ENCODE measurements around the gene ZNF616. TPM values are rescaled to one million over a fixed set of nuclear protein-coding genes. Genes with fewer than 3 reads are reported as not detected.

Gene ZNF616
- total RNA-seq (11.3 and 12.4 TPM in 2 replicates), polyA plus RNA-seq (5.5 and 6.8 TPM in 2 replicates), polyA minus RNA-seq (ENCODE audit: low replicate concordance) (2.1 and 3.8 TPM in 2 replicates)
- 5.5 and 8.2 TPM in 2 replicates for polyA plus RNA-seq (2012)

GRCh38 chr19:52139252-52140031 lies at the start of gene ZNF616:
ZNF616 (minus strand) TSS chr19:52139938; CDS start chr19:52130512, 9,426 bp downstream.
- Histone ChIP-seq H2AFZ (ENCODE audit: low read length) (peak within 1 kb of the TSS; percentile 97), H3K4me2 (ENCODE audit: extremely low read depth, insufficient read depth, low read length) (peak within 1 kb of the TSS; percentile 87), H3K79me2 (ENCODE audit: control insufficient read depth, insufficient read depth, low read length) (peaks cover 19% of the 10 kb centered on the region), H3K27ac (ENCODE audit: insufficient read depth, low read length) (peak within 1 kb of the TSS; percentile 88), H3K4me1 (ENCODE audit: control insufficient read depth, extremely low read depth, insufficient read depth, low read length) (peaks cover 4% of the 10 kb centered on the region), H3K9me3 (ENCODE audit: control insufficient read depth, insufficient read depth, low read depth, low read length) (no peaks in the 10 kb centered on the region), H3K9ac (ENCODE audit: insufficient read depth, low read length) (peak within 1 kb of the TSS; percentile 83), H3K4me3 (replicated peaks in 1 of 4; ENCODE audit: control extremely low read depth in 1 of 4, insufficient read depth in 1 of 4, low read depth in 3 of 4, low read length in 4 of 4) (peak within 1 kb of the TSS; percentile 56 to 100 (median 91)), H3K36me3 (ENCODE audit: control insufficient read depth, insufficient read depth, low read length) (no peaks in the 10 kb centered on the region), H4K20me1 (ENCODE audit: control insufficient read depth, extremely low read depth, insufficient read depth, low read length) (no peaks in the 10 kb centered on the region), H3K27me3 (ENCODE audit: control insufficient read depth, insufficient read depth, low read length) (no peaks in the 10 kb centered on the region)
- TF ChIP-seq CTCF (conservative IDR thresholded peaks at IDR 0.05 in 1 of 2, IDR thresholded peaks at IDR 0.05 in 1 of 2; ENCODE audit: low read depth in 1 of 2, low read length in 2 of 2) = peak; percentile 62 to 65
- no peak for TF ChIP-seq EZH2 (IDR thresholded peaks at IDR 0.05; ENCODE audit: low read length, missing control alignments)
- DNase-seq (ENCODE audit: low read depth in 2 of 2) = peak; percentile 90 to 94

- Histone ChIP-seq H3K79me2 (ENCODE audit: control insufficient read depth, insufficient read depth, low read length) (peaks cover 39% of the 10 kb centered on the region), H3K4me2 (ENCODE audit: extremely low read depth, insufficient read depth, low read length) (peak overlapping the region; percentile 33), H2AFZ (ENCODE audit: low read length) (peak overlapping the region; percentile 48), H3K9ac (ENCODE audit: insufficient read depth, low read length) (peak overlapping the region; percentile 54), H3K27ac (ENCODE audit: insufficient read depth, low read length) (peak overlapping the region; percentile 35), H3K4me1 (ENCODE audit: control insufficient read depth, extremely low read depth, insufficient read depth, low read length) (peaks cover 8% of the 10 kb centered on the region), H4K20me1 (ENCODE audit: control insufficient read depth, extremely low read depth, insufficient read depth, low read length) (no peaks in the 10 kb centered on the region), H3K27me3 (ENCODE audit: control insufficient read depth, insufficient read depth, low read length) (no peaks in the 10 kb centered on the region), H3K36me3 (ENCODE audit: control insufficient read depth, insufficient read depth, low read length) (peaks cover 1% of the 10 kb centered on the region), H3K9me3 (ENCODE audit: control insufficient read depth, insufficient read depth, low read depth, low read length) (no peaks in the 10 kb centered on the region), H3K4me3 (replicated peaks in 1 of 4; ENCODE audit: control extremely low read depth in 1 of 4, insufficient read depth in 1 of 4, low read depth in 3 of 4, low read length in 4 of 4) (peak overlapping the region; percentile 2 to 61 (median 40))
- DNase-seq (ENCODE audit: low read depth in 2 of 2) = no peak
- TF ChIP-seq CTCF (conservative IDR thresholded peaks at IDR 0.05 in 1 of 2, IDR thresholded peaks at IDR 0.05 in 1 of 2; ENCODE audit: low read depth in 1 of 2, low read length in 2 of 2) (no peak), EZH2 (IDR thresholded peaks at IDR 0.05; ENCODE audit: low read length, missing control alignments) (no peak)
Measured at GRCh38 chr19:52188822-52189734, 49.3 kb upstream of the ZNF616 start.

GRCh38 chr19:52187407-52187806 lies 47.7 kb upstream of the ZNF616 start:
- peaks cover 8% of the 10 kb centered on the region for H3K4me1 ChIP-seq (ENCODE audit: control insufficient read depth, extremely low read depth, insufficient read depth, low read length)
- H4K20me1 ChIP-seq (ENCODE audit: control insufficient read depth, extremely low read depth, insufficient read depth, low read length) = no peaks in the 10 kb centered on the region
- no peak overlapping the region for H2AFZ ChIP-seq (ENCODE audit: low read length)
- H3K9ac ChIP-seq (ENCODE audit: insufficient read depth, low read length) = no peak overlapping the region
- no peak for DNase-seq (ENCODE audit: low read depth in 2 of 2)
- H3K79me2 ChIP-seq (ENCODE audit: control insufficient read depth, insufficient read depth, low read length) = peaks cover 22% of the 10 kb centered on the region
- no peak overlapping the region for H3K4me3 ChIP-seq (replicated peaks in 1 of 4; ENCODE audit: control extremely low read depth in 1 of 4, insufficient read depth in 1 of 4, low read depth in 3 of 4, low read length in 4 of 4)
- no peak overlapping the region for H3K27ac ChIP-seq (ENCODE audit: insufficient read depth, low read length)
- no peak overlapping the region for H3K4me2 ChIP-seq (ENCODE audit: extremely low read depth, insufficient read depth, low read length)
- TF ChIP-seq EZH2 (IDR thresholded peaks at IDR 0.05; ENCODE audit: low read length, missing control alignments) (no peak), CTCF (conservative IDR thresholded peaks at IDR 0.05 in 1 of 2, IDR thresholded peaks at IDR 0.05 in 1 of 2; ENCODE audit: low read depth in 1 of 2, low read length in 2 of 2) (no peak)
- H3K27me3 ChIP-seq (ENCODE audit: control insufficient read depth, insufficient read depth, low read length) = no peaks in the 10 kb centered on the region
- no peaks in the 10 kb centered on the region for H3K9me3 ChIP-seq (ENCODE audit: control insufficient read depth, insufficient read depth, low read depth, low read length)
- H3K36me3 ChIP-seq (ENCODE audit: control insufficient read depth, insufficient read depth, low read length) = peaks cover 1% of the 10 kb centered on the region

Data from fibroblast of lung (primary cell).